ENCODE data around the gene GLG1. TPM values are rescaled to one million over a fixed set of nuclear protein-coding genes. Genes with fewer than 3 reads are reported as not detected.

GLG1 gene
- total and polyA plus RNA-seq, 2 donors (not counting 3 experiments of a cell fraction or from before 2014, with no cell fraction given), result 86.3 to 165 TPM

GRCh38 chr16:74561626-74562025 lies 45.3 kb downstream of the GLG1 start:
- ChIA-PET POLR2A (no interaction called here), CTCF (interaction anchor here (0.6 to 1.5 kb wide), 6 partner anchors 10 to 129 kb away, joined by 3 to 7 read pairs (median 4); no protein-coding TSS in a partner anchor)
- H3K4me3 ChIP-seq (replicated peaks in 1 of 3; ENCODE audit: insufficient read depth in 1 of 3, low read depth in 1 of 3, low read length in 3 of 3), result no peak overlapping the region
- H3K36me3 ChIP-seq (ENCODE audit: control insufficient read depth in 2 of 2, extremely low read depth in 1 of 2, insufficient read depth in 2 of 2, low read length in 2 of 2), result no peaks in the 10 kb centered on the region
- H3K4me1 ChIP-seq (ENCODE audit: control insufficient read depth, extremely low read depth, insufficient read depth, low read length), result peaks cover 4% of the 10 kb centered on the region
- peaks cover 6% of the 10 kb centered on the region for H4K20me1 ChIP-seq (replicated peaks; ENCODE audit: control insufficient read depth, extremely low read depth, insufficient read depth, low read length)
- DNase-seq (ENCODE audit: low read depth, low spot score) (peak; percentile 46), FAIRE-seq (peak; percentile 4)
- dilution Hi-C loops (cut with MboI; ENCODE audit: extremely low pct_ligation_motif_present, low sequenced_read_pairs), result no loop called here
- intact Hi-C loops (cut with micrococcal nuclease), result no loop called here
- no peaks in the 10 kb centered on the region for H3K27me3 ChIP-seq (ENCODE audit: control insufficient read depth in 2 of 2, insufficient read depth in 2 of 2, low read length in 2 of 2)
- H3K27ac ChIP-seq (ENCODE audit: insufficient read depth, low read depth, low read length), result no peak overlapping the region
- no peak overlapping the region for H3K9ac ChIP-seq (replicated peaks; ENCODE audit: extremely low read depth, insufficient read depth, low read length)
- H3K4me2 ChIP-seq (ENCODE audit: insufficient read depth, low read length), result peak overlapping the region; percentile 9
- BruUV-seq (replicated peaks), result no TSS peak
- H3K79me2 ChIP-seq (ENCODE audit: control insufficient read depth, insufficient read depth, low read length), result peaks cover 55% of the 10 kb centered on the region
- H3K9me3 ChIP-seq (replicated peaks; ENCODE audit: control insufficient read depth, insufficient read depth, low read length), result no peaks in the 10 kb centered on the region
- H2AFZ ChIP-seq (ENCODE audit: low read depth, low read length), result no peak overlapping the region
- peak; percentile 48 for TF ChIP-seq FOS (IDR thresholded peaks at IDR 0.05; ENCODE audit: borderline replicate concordance, insufficient read depth, low read length)
- no peak for TF ChIP-seq JUN (IDR thresholded peaks at IDR 0.05; ENCODE audit: borderline replicate concordance, insufficient read depth, insufficient read length, low read depth)
- H3K9me1 ChIP-seq (replicated peaks; ENCODE audit: control insufficient read depth, extremely low read depth, insufficient read depth, low read length), result no peaks in the 10 kb centered on the region

- POLR2A ChIA-PET, result no interaction called here
- DNase-seq (ENCODE audit: low read depth, low spot score), result no peak
- no peaks in the 10 kb centered on the region for H3K9me3 ChIP-seq (replicated peaks; ENCODE audit: control insufficient read depth, insufficient read depth, low read length)
- peaks cover 4% of the 10 kb centered on the region for H4K20me1 ChIP-seq (replicated peaks; ENCODE audit: control insufficient read depth, extremely low read depth, insufficient read depth, low read length)
- no peak overlapping the region for H3K4me2 ChIP-seq (ENCODE audit: insufficient read depth, low read length)
- H3K9me1 ChIP-seq (replicated peaks; ENCODE audit: control insufficient read depth, extremely low read depth, insufficient read depth, low read length), result no peaks in the 10 kb centered on the region
- CTCF ChIA-PET, result interaction anchor here (1.2 to 1.4 kb wide), 2 partner anchors 8 to 23 kb away, joined by 3 read pairs; no protein-coding TSS in a partner anchor
- no peak overlapping the region for H3K9ac ChIP-seq (replicated peaks; ENCODE audit: extremely low read depth, insufficient read depth, low read length)
- H3K4me1 ChIP-seq (ENCODE audit: control insufficient read depth, extremely low read depth, insufficient read depth, low read length), result peaks cover 4% of the 10 kb centered on the region
- intact Hi-C loops (cut with micrococcal nuclease), result no loop called here
- no peak overlapping the region for H3K4me3 ChIP-seq (replicated peaks in 1 of 3; ENCODE audit: insufficient read depth in 1 of 3, low read depth in 1 of 3, low read length in 3 of 3)
- H3K79me2 ChIP-seq (ENCODE audit: control insufficient read depth, insufficient read depth, low read length), result peaks cover 51% of the 10 kb centered on the region
- no peaks in the 10 kb centered on the region for H3K27me3 ChIP-seq (ENCODE audit: control insufficient read depth in 2 of 2, insufficient read depth in 2 of 2, low read length in 2 of 2)
- H3K27ac ChIP-seq (ENCODE audit: insufficient read depth, low read depth, low read length), result no peak overlapping the region
- BruUV-seq (replicated peaks), result no TSS peak
- no peaks in the 10 kb centered on the region for H3K36me3 ChIP-seq (ENCODE audit: control insufficient read depth in 2 of 2, extremely low read depth in 1 of 2, insufficient read depth in 2 of 2, low read length in 2 of 2)
- H2AFZ ChIP-seq (ENCODE audit: low read depth, low read length), result no peak overlapping the region
- dilution Hi-C loops (cut with MboI; ENCODE audit: extremely low pct_ligation_motif_present, low sequenced_read_pairs), result no loop called here
- no peak for FAIRE-seq
- TF ChIP-seq MYC (IDR thresholded peaks at IDR 0.05; ENCODE audit: low read depth, low read length) (no peak), MAX (IDR thresholded peaks at IDR 0.05; ENCODE audit: insufficient read depth, insufficient read length) (no peak), POLR2AphosphoS5 (IDR thresholded peaks at IDR 0.05; ENCODE audit: insufficient read depth, low read depth, low read length) (no peak), FOS (IDR thresholded peaks at IDR 0.05; ENCODE audit: borderline replicate concordance, insufficient read depth, low read length) (no peak), CTCF (IDR thresholded peaks at IDR 0.05; ENCODE audit: extremely low read depth in 1 of 2, insufficient read depth in 1 of 2, low read depth in 1 of 2, low read length in 2 of 2) (no peak), GATA2 (IDR thresholded peaks at IDR 0.05; ENCODE audit: insufficient read depth, insufficient read length, low read depth, low read length) (no peak), EZH2 (IDR thresholded peaks at IDR 0.05; ENCODE audit: borderline replicate concordance, low read depth, low read length, severe bottlenecking) (no peak), JUN (IDR thresholded peaks at IDR 0.05; ENCODE audit: borderline replicate concordance, insufficient read depth, insufficient read length, low read depth) (no peak), POLR2A (IDR thresholded peaks at IDR 0.05; ENCODE audit: low read depth, low read length) (no peak)
Observed at GRCh38 chr16:74560912-74561311, 46.0 kb downstream of the GLG1 start.

All from endothelial cell of umbilical vein (primary cell).